ENCODE data around the gene ACVRL1. TPM values are rescaled to one million over a fixed set of nuclear protein-coding genes. Genes with fewer than 3 reads are reported as not detected.
A peak's percentile ranks its signal among the peaks of the same experiment; 100 is the strongest.

The ACVRL1 gene
- total RNA-seq, 4 donors from 2014 or later, result 46.4 to 169 (median 56.8) TPM

DNA sequence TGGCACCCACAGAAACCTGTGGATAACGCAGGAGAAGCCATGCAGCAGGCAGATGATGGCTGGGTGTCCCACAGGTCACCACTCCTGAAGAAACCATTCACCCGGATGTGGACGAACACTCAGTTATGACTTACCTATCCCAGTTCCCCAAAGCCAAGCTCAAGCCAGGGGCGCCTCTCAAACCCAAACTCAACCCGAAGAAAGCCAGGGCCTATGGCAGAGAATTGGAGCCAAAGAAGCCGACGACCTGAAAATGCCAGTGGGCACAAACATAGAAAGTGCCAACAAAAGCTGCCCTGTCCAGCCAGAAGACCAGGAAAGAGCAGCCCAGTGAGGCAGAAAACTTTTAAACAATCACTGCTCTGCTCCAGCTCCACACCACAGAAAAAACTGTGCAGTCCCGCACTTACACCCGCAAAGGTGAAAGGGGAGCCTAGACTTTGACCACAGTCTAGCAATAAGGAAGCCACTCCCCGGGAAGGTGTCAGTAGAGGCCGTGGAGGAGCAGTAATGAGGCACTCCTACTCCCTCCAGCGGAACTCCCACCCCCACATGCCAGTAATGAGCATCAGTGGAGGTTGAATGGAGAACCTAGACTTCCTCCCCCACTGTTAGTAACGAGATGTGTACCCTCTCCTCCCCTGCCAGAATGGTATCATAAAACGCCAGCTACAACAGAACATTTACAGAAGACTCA lies 6.0 kb upstream of the ACVRL1 start:
- Histone ChIP-seq H3K4me1 (peaks cover 0 to 12% (median 0%) of the 10 kb centered on the region in 4 donors), H3K9me3 (no peaks in the 10 kb centered on the region), H3K36me3 (no peaks in the 10 kb centered on the region), H3K27me3 (no peaks in the 10 kb centered on the region), H3K27ac (no peak overlapping the region), H3K4me3 (no peak overlapping the region)
- peak in 2 of 3 donors; percentile 69 to 80 for DNase-seq
- TF ChIP-seq POLR2A (IDR thresholded peaks at IDR 0.05), result no peak
- peak in 2 of 6 experiments; percentile 25 to 36 for TF ChIP-seq CTCF (IDR thresholded peaks at IDR 0.05)

GRCh38 chr12:51901881-51902280 lies 5.4 kb upstream of the ACVRL1 start:
- no peaks in the 10 kb centered on the region for H3K27me3 ChIP-seq
- no peak overlapping the region for H3K4me3 ChIP-seq
- no peak overlapping the region for H3K27ac ChIP-seq
- no peaks in the 10 kb centered on the region for H3K36me3 ChIP-seq
- H3K4me1 ChIP-seq, result peaks cover 0 to 18% (median 0%) of the 10 kb centered on the region in 4 donors
- no peaks in the 10 kb centered on the region for H3K9me3 ChIP-seq
- TF ChIP-seq CTCF (IDR thresholded peaks at IDR 0.05) (no peak), POLR2A (IDR thresholded peaks at IDR 0.05) (no peak)
- peak in 1 of 3 donors; percentile 11 for DNase-seq

DNA sequence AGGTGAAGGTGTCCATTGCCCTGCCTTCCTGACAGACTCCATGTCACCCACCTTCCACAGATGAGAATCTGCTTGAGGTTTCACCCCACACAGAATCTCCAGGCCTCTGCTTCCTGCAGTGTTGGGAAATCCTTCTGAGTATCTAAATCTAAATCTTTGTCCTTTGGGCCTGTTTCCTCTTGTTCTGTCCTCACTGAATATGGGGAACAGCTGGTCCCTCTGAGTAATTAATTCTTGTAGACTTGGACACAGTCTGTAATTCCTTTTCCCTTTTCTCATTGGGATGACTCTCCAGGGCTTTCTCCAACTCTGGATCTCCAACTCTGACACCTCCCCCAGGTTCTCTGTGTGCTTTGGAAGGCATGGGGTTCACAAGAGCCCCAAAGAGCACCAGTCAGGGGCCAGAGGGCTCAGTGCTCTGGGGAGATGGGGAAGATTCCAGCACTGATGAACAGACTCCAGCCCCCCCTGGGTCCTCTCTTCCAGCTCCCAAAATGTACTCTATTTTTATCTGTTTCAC lies 2.3 kb upstream of the ACVRL1 start:
- DNase-seq, result peak in 1 of 3 donors; percentile 42
- TF ChIP-seq POLR2A (IDR thresholded peaks at IDR 0.05), result no peak
- no peak for TF ChIP-seq CTCF (IDR thresholded peaks at IDR 0.05)

GRCh38 chr12:51905471-51906429 lies 1.6 kb upstream of the ACVRL1 start:
- Histone ChIP-seq H3K9me3 (no peaks in the 10 kb centered on the region), H3K36me3 (no peaks in the 10 kb centered on the region), H3K4me3 (no peak overlapping the region), H3K27me3 (no peaks in the 10 kb centered on the region), H3K27ac (peak overlapping the region; percentile 73 to 92 (median 86)), H3K4me1 (peaks cover 0 to 34% (median 3%) of the 10 kb centered on the region in 4 donors)
- TF ChIP-seq POLR2A (IDR thresholded peaks at IDR 0.05) (peak in 1 of 2 donors; percentile 12), CTCF (IDR thresholded peaks at IDR 0.05) (no peak)
- peak in 2 of 3 donors; percentile 25 to 82 for DNase-seq

More for the DNA sequence above, 2.3 kb upstream of the ACVRL1 start:
- Histone ChIP-seq H3K36me3 (no peaks in the 10 kb centered on the region), H3K4me3 (no peak overlapping the region), H3K27ac (peak overlapping the region; percentile 73 to 92 (median 86)), H3K4me1 (peaks cover 0 to 27% (median 2%) of the 10 kb centered on the region in 4 donors), H3K9me3 (no peaks in the 10 kb centered on the region), H3K27me3 (no peaks in the 10 kb centered on the region)

DNA sequence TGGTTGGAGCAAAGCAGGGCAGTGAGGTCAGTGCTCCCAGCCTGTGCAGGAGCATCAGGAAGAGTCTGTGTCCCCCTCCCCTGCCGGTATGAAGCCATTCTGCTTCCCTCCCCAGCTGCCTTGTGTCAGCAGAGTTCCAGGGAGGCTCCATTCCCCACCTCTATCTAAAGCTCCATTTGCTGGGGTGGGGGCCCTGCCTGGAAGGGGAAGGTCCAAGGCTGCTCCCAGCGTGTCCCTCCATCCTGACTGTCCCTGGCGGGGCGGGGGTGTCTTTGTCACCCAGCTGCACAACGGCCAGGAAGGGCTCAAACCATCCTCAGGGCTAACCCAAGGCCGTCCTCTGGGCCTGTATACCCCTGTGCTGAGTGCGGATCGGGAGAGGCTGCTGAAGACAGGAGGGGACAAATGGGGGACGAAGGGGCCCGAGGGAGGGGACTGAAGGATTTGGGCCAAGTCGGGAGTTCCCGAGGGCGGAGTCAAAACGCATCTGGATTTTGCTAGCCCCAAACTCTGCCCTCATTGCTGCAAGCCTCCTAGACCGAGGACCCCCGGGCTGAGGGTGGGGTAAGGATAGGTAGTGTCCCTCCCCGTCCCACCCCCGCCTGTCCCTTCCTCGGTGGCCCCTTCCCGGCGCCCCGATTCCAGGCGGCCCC lies 748 bp upstream of the ACVRL1 start:
- no peaks in the 10 kb centered on the region for H3K9me3 ChIP-seq
- peak in 2 of 3 donors; percentile 47 to 52 for DNase-seq
- H3K27ac ChIP-seq, result peak overlapping the region; percentile 73 to 92 (median 86)
- H3K4me3 ChIP-seq, result peak overlapping the region; percentile 35 to 78 (median 53)
- H3K36me3 ChIP-seq, result no peaks in the 10 kb centered on the region
- H3K27me3 ChIP-seq, result no peaks in the 10 kb centered on the region
- H3K4me1 ChIP-seq, result peaks cover 0 to 36% (median 3%) of the 10 kb centered on the region in 4 donors
- TF ChIP-seq POLR2A (IDR thresholded peaks at IDR 0.05) (no peak), CTCF (IDR thresholded peaks at IDR 0.05) (no peak)
